ENCODE results near the gene SLC6A18. TPM values are rescaled to one million over a fixed set of nuclear protein-coding genes. Genes with fewer than 3 reads are reported as not detected.

Gene SLC6A18
- total and polyA plus RNA-seq, 2 donors (not counting 1 experiment from before 2014, with no cell fraction given) = not detected

DNA sequence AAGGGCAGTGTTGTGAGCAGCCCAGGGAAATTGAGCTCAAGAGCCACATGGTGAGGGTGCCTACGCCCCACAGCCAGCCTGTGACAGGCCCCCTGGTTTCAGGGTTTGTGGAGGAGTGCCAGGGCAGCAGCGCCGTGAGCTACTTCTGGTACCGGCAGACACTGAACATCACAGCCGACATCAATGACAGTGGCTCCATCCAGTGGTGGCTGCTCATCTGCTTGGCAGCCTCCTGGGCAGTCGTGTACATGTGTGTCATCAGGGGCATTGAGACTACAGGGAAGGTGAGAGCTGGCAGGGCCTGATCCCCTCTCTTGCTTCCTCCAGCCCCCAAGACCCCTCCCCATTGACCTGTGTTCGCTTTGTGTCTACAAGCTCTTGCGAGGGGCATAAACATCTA is 10.2 kb downstream of the SLC6A18 start:
- Histone ChIP-seq H4K20me1 (ENCODE audit: control insufficient read depth, extremely low read depth, insufficient read depth, low read length) (no peaks in the 10 kb centered on the region), H3K27me3 (ENCODE audit: control insufficient read depth, insufficient read depth, low read length) (no peaks in the 10 kb centered on the region), H3K4me2 (ENCODE audit: extremely low read depth, insufficient read depth, low read length) (no peak overlapping the region), H3K27ac (ENCODE audit: insufficient read depth, low read length) (no peak overlapping the region), H3K79me2 (ENCODE audit: control insufficient read depth, insufficient read depth, low read length) (no peaks in the 10 kb centered on the region), H3K36me3 (ENCODE audit: control insufficient read depth, insufficient read depth, low read length) (no peaks in the 10 kb centered on the region), H2AFZ (ENCODE audit: low read length) (no peak overlapping the region), H3K9ac (ENCODE audit: insufficient read depth, low read length) (no peak overlapping the region), H3K4me3 (replicated peaks in 1 of 4; ENCODE audit: control extremely low read depth in 1 of 4, insufficient read depth in 1 of 4, low read depth in 3 of 4, low read length in 4 of 4) (no peak overlapping the region), H3K9me3 (ENCODE audit: control insufficient read depth, insufficient read depth, low read depth, low read length) (no peaks in the 10 kb centered on the region), H3K4me1 (ENCODE audit: control insufficient read depth, extremely low read depth, insufficient read depth, low read length) (no peaks in the 10 kb centered on the region)
- TF ChIP-seq EZH2 (IDR thresholded peaks at IDR 0.05; ENCODE audit: low read length, missing control alignments) (no peak), CTCF (conservative IDR thresholded peaks at IDR 0.05 in 1 of 2, IDR thresholded peaks at IDR 0.05 in 1 of 2; ENCODE audit: low read depth in 1 of 2, low read length in 2 of 2) (no peak)
- DNase-seq (ENCODE audit: low read depth in 2 of 2) = no peak

GRCh38 chr5:1235838-1236237 is 10.7 kb downstream of the SLC6A18 start:
- Histone ChIP-seq H3K27me3 (ENCODE audit: control insufficient read depth, insufficient read depth, low read length) (no peaks in the 10 kb centered on the region), H3K9ac (ENCODE audit: insufficient read depth, low read length) (no peak overlapping the region), H3K27ac (ENCODE audit: insufficient read depth, low read length) (no peak overlapping the region), H3K79me2 (ENCODE audit: control insufficient read depth, insufficient read depth, low read length) (no peaks in the 10 kb centered on the region), H3K4me2 (ENCODE audit: extremely low read depth, insufficient read depth, low read length) (no peak overlapping the region), H4K20me1 (ENCODE audit: control insufficient read depth, extremely low read depth, insufficient read depth, low read length) (no peaks in the 10 kb centered on the region), H3K4me3 (replicated peaks in 1 of 4; ENCODE audit: control extremely low read depth in 1 of 4, insufficient read depth in 1 of 4, low read depth in 3 of 4, low read length in 4 of 4) (no peak overlapping the region), H3K4me1 (ENCODE audit: control insufficient read depth, extremely low read depth, insufficient read depth, low read length) (no peaks in the 10 kb centered on the region), H3K36me3 (ENCODE audit: control insufficient read depth, insufficient read depth, low read length) (no peaks in the 10 kb centered on the region), H2AFZ (ENCODE audit: low read length) (no peak overlapping the region), H3K9me3 (ENCODE audit: control insufficient read depth, insufficient read depth, low read depth, low read length) (no peaks in the 10 kb centered on the region)
- DNase-seq (ENCODE audit: low read depth in 2 of 2) = no peak
- TF ChIP-seq EZH2 (IDR thresholded peaks at IDR 0.05; ENCODE audit: low read length, missing control alignments) = no peak
- no peak for TF ChIP-seq CTCF (conservative IDR thresholded peaks at IDR 0.05 in 1 of 2, IDR thresholded peaks at IDR 0.05 in 1 of 2; ENCODE audit: low read depth in 1 of 2, low read length in 2 of 2)

DNA sequence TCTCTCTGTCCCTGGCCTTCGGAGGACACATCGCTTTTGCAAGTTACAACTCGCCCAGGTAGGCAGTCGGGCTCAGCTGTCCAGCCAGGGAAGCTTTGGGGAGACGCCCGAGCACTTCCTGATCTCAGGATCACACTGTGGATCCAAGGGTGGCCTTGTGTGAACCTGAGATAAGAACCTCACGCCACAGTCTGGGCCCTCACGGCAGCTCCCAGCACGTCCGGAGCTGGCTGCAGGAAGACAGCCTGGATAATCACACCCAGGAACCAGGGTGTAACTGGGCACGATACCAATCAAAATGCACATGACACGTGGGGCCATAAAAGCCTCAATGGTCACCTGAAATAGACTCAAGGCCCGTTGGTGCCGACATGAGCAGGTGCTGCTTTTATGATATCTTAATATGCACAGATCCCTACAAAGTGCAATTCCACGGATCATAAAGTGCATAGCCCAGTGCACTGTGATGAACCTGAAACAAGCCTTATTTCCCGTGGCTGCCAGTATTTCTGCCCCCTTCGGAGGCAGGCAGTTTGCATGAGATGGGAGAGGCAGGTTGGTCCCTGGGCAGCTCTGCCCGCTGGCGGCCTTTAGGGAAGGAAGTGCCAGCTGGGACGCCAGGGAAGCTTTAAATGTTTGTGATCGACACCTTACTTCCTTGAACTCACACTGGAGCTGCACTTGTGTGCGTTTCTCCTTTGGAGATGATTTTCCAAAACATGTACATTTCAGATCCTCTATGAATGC is 14.5 kb downstream of the SLC6A18 start:
- no peaks in the 10 kb centered on the region for H4K20me1 ChIP-seq (ENCODE audit: control insufficient read depth, extremely low read depth, insufficient read depth, low read length)
- no peaks in the 10 kb centered on the region for H3K9me3 ChIP-seq (ENCODE audit: control insufficient read depth, insufficient read depth, low read depth, low read length)
- no peak overlapping the region for H2AFZ ChIP-seq (ENCODE audit: low read length)
- no peaks in the 10 kb centered on the region for H3K79me2 ChIP-seq (ENCODE audit: control insufficient read depth, insufficient read depth, low read length)
- no peak for DNase-seq (ENCODE audit: low read depth in 2 of 2)
- no peaks in the 10 kb centered on the region for H3K27me3 ChIP-seq (ENCODE audit: control insufficient read depth, insufficient read depth, low read length)
- no peak overlapping the region for H3K9ac ChIP-seq (ENCODE audit: insufficient read depth, low read length)
- no peak overlapping the region for H3K27ac ChIP-seq (ENCODE audit: insufficient read depth, low read length)
- H3K4me3 ChIP-seq (replicated peaks in 1 of 4; ENCODE audit: control extremely low read depth in 1 of 4, insufficient read depth in 1 of 4, low read depth in 3 of 4, low read length in 4 of 4) = no peak overlapping the region
- H3K4me2 ChIP-seq (ENCODE audit: extremely low read depth, insufficient read depth, low read length) = no peak overlapping the region
- TF ChIP-seq EZH2 (IDR thresholded peaks at IDR 0.05; ENCODE audit: low read length, missing control alignments) (no peak), CTCF (conservative IDR thresholded peaks at IDR 0.05 in 1 of 2, IDR thresholded peaks at IDR 0.05 in 1 of 2; ENCODE audit: low read depth in 1 of 2, low read length in 2 of 2) (no peak)
- no peaks in the 10 kb centered on the region for H3K4me1 ChIP-seq (ENCODE audit: control insufficient read depth, extremely low read depth, insufficient read depth, low read length)
- H3K36me3 ChIP-seq (ENCODE audit: control insufficient read depth, insufficient read depth, low read length) = no peaks in the 10 kb centered on the region

All from fibroblast of lung (primary cell).